ENCODE data around the gene RBM15. TPM values are rescaled to one million over a fixed set of nuclear protein-coding genes. Genes with fewer than 3 reads are reported as not detected.

RBM15 gene
- total and polyA plus RNA-seq, 12 donors, result 2.3 to 35.1 (median 20.9) TPM

DNA sequence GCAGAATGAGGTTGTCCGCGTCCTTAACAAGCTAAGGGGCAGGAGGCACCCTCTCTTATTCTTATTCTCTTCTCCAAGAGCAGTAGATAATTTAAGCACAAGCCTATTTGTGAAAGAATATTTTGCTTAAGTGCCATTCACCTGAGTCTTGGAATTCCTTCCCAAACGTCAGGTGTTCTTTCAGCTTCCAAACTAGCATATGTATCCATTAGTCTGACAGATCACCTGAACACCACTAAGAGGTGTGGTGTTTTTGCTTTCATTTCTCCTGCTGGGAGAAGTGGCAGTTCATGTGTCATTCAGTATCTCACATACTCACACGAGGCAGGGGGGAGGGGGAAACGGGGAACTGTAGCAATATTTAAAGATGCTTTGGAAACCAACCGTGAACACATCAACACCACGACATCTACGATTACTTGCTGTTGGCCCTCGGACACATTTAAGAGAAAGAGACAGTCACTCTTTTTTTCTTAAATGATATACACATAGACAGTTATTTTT, 45.5 kb upstream of the RBM15 start:
- Histone ChIP-seq H3K27me3 (no peaks in the 10 kb centered on the region), H3K4me1 (replicated peaks in 1 of 2) (peaks cover 0 to 11% of the 10 kb centered on the region in 2 donors), H3K27ac (no peak overlapping the region), H3K36me3 (replicated peaks in 1 of 2) (no peaks in the 10 kb centered on the region), H3K9me3 (replicated peaks in 1 of 3) (no peaks in the 10 kb centered on the region), H3K4me3 (no peak overlapping the region)
- TF ChIP-seq, protein P1, sequence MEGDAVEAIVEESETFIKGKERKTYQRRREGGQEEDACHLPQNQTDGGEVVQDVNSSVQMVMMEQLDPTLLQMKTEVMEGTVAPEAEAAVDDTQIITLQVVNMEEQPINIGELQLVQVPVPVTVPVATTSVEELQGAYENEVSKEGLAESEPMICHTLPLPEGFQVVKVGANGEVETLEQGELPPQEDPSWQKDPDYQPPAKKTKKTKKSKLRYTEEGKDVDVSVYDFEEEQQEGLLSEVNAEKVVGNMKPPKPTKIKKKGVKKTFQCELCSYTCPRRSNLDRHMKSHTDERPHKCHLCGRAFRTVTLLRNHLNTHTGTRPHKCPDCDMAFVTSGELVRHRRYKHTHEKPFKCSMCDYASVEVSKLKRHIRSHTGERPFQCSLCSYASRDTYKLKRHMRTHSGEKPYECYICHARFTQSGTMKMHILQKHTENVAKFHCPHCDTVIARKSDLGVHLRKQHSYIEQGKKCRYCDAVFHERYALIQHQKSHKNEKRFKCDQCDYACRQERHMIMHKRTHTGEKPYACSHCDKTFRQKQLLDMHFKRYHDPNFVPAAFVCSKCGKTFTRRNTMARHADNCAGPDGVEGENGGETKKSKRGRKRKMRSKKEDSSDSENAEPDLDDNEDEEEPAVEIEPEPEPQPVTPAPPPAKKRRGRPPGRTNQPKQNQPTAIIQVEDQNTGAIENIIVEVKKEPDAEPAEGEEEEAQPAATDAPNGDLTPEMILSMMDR (IDR thresholded peaks at IDR 0.05), result no peak
- no peak for TF ChIP-seq POLR2A (IDR thresholded peaks at IDR 0.05)
- 73 to 86% (median 81%) methylated on average over 9 of the region's 9 CpGs for WGBS, 4 donors
- intact Hi-C loops (cut with DNase I), result no loop called here
- peak in 1 of 7 donors; percentile 15 for DNase-seq

DNA sequence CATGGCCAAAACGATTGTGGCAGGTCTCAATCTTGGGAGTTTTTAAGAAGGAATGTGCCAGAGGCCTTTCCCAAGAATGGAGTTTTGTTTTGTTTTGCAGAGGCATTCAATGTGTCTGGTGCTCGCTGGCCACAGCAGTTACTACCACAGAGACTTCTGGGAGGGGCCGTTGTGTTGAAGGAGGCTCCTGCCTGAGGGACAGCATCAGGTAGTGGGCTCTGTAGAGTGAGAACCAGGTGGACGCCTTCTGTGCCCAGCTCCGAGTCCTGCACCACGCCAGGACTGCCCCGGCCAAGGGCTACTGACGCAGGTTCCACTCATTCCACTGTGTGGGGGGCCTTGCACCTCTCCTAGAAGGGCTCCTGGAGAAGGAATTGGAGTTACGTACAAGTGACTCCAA, 44.9 kb upstream of the RBM15 start:
- TF ChIP-seq, protein P1 (IDR thresholded peaks at IDR 0.05), result no peak
- no peak for TF ChIP-seq POLR2A (IDR thresholded peaks at IDR 0.05)
- H3K27ac ChIP-seq, result no peak overlapping the region
- H3K4me3 ChIP-seq, result no peak overlapping the region
- intact Hi-C loops (cut with DNase I), result no loop called here
- peaks cover 0 to 11% of the 10 kb centered on the region in 2 donors for H3K4me1 ChIP-seq (replicated peaks in 1 of 2)
- H3K9me3 ChIP-seq (replicated peaks in 1 of 3), result no peaks in the 10 kb centered on the region
- no peaks in the 10 kb centered on the region for H3K27me3 ChIP-seq
- WGBS, 4 donors, result 91 to 94% (median 93%) methylated on average over 9 of the region's 9 CpGs
- peak in 1 of 7 donors; percentile 33 for DNase-seq
- no peaks in the 10 kb centered on the region for H3K36me3 ChIP-seq (replicated peaks in 1 of 2)

DNA sequence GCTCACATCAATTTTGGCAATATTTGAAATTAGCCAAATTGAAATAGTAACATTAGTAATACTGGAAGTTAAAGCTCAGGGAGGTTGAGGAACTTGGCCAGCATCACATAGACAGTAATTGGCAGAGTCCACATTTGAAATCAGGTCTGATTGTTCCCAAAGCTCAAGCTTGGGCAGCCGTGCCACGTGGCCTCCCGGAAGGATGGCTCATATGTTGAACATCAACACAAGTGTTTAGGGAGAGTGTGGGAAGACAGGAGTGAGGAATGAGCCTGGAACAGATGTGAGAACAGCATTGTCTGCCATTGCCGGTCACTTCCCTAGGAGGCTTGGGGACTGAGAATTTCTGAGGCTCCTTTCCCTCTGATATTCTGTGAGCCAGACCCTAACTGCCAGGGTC, 40.2 kb upstream of the RBM15 start:
- Histone ChIP-seq H3K27me3 (no peaks in the 10 kb centered on the region), H3K9me3 (replicated peaks in 1 of 3) (no peaks in the 10 kb centered on the region), H3K36me3 (replicated peaks in 1 of 2) (no peaks in the 10 kb centered on the region), H3K27ac (no peak overlapping the region), H3K4me3 (no peak overlapping the region), H3K4me1 (replicated peaks in 1 of 2) (peaks cover 0 to 11% of the 10 kb centered on the region in 2 donors)
- peak in 1 of 7 donors; percentile 28 for DNase-seq
- 88 to 98% (median 96%) methylated on average over 4 of the region's 4 CpGs for WGBS, 4 donors
- intact Hi-C loops (cut with DNase I), result no loop called here
- TF ChIP-seq, protein P1 (IDR thresholded peaks at IDR 0.05), result no peak
- TF ChIP-seq POLR2A (IDR thresholded peaks at IDR 0.05), result no peak

DNA sequence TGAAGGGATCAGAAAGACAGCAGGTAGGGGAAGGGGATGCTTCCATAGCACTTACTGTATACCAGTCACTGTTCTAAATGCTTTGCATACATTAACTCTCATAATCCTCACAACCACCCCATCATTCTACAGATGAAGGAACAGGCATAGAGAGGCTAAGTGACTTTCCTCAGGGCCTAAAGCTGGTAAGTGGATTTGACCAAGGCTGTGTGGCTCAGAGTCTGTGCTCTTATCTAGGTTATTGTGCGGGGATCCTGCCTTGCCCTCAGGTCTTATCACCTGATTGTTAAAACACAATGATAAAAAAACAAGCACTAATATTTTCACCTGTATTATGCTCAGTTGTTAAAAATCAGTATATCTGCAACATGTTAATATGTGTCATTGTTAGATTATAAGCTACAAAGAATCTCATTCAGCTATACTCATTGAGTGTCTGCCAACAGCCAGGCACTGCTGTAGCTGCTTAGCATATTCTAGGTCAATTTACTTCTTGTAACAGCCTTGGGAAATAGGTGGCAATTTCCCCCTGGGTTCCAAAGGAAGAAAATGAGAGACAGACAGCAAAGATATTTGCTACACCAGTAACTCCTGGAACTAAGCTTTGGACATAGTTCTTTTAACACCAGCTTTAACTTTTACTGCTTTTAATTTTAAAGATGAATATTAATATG, 38.6 kb upstream of the RBM15 start:
- intact Hi-C loops (cut with DNase I), result no loop called here
- TF ChIP-seq POLR2A (IDR thresholded peaks at IDR 0.05), result no peak
- TF ChIP-seq, protein P1 (IDR thresholded peaks at IDR 0.05), result no peak
- whole genome bisulfite sequencing, 4 donors, result 83 to 100% (median 85%) methylated on average over 1 of the region's 1 CpG
- DNase-seq, result no peak
- Histone ChIP-seq H3K9me3 (replicated peaks in 1 of 3) (no peaks in the 10 kb centered on the region), H3K4me1 (replicated peaks in 1 of 2) (peaks cover 0 to 8% of the 10 kb centered on the region in 2 donors), H3K27me3 (no peaks in the 10 kb centered on the region), H3K27ac (no peak overlapping the region), H3K4me3 (no peak overlapping the region), H3K36me3 (replicated peaks in 1 of 2) (no peaks in the 10 kb centered on the region)

Measured in adrenal gland (tissue), 12 donors.